B cell (primary cell): ENCODE results near the gene MAP3K9.

Experiments used
- CTCF ChIP-seq: fragments of 200-600 bp; IDR thresholded peaks from one replicate; pipeline ENCODE4 v1.8.0; 2022; ENCODE audit warnings: antibody characterized with exemption, mild to moderate bottlenecking
- EZH2 ChIP-seq: IDR thresholded peaks from 2 replicates; pipeline ENCODE4 v1.6.1; 2012; ENCODE audit warnings: borderline replicate concordance, low read depth, mild to moderate bottlenecking, moderate library complexity, low read length; ENCODE audit not compliant: insufficient read depth, poor library complexity, severe bottlenecking

GRCh38 chr14:70716483-70716882 lies 92.8 kb downstream of the MAP3K9 start:
- no peak for TF ChIP-seq CTCF
- TF ChIP-seq EZH2, result no peak
